Sigmoid colon (tissue), 7 donors: ENCODE measurements around the gene EFNA4. TPM values are rescaled to one million over a fixed set of nuclear protein-coding genes. Genes with fewer than 3 reads are reported as not detected.
A peak's percentile ranks its signal among the peaks of the same experiment; 100 is the strongest.

Experiments used
- DNase-seq: peaks from one replicate; pipeline ENCODE4 v3.0.0-alpha.2; 2019
- H3K27ac ChIP-seq, 4 donors: fragments of 200-600 bp; sonication (generic); one replicate each; pipeline ENCODE4 v1.5.1; 2016 to 2019; ENCODE audit warnings: mild to moderate bottlenecking in 1 of 4
- H3K27me3 ChIP-seq, 3 donors: fragments of 200-600 bp; sonication (generic); one replicate each; pipeline ENCODE4 v1.5.1; 2019; ENCODE audit warnings: mild to moderate bottlenecking in 1 of 3
- H3K36me3 ChIP-seq, 4 donors: fragments of 200-600 bp; sonication (generic); one replicate each; pipeline ENCODE4 v1.5.1; 2016 to 2019
- H3K4me1 ChIP-seq, 4 donors: fragments of 200-600 bp; sonication (generic); one replicate each; pipeline ENCODE4 v1.5.1; 2017 to 2019
- H3K4me3 ChIP-seq, 4 donors: fragments of 200-600 bp; sonication (generic); one replicate each; pipeline ENCODE4 v1.5.1; 2017 to 2019; ENCODE audit warnings: mild to moderate bottlenecking in 2 of 4, moderate library complexity in 1 of 4
- H3K9me3 ChIP-seq, 4 donors: fragments of 200-600 bp in 3 of 4; sonication (generic) in 3 of 4; one replicate each; pipeline versions ENCODE4 v1.5.1 to v1.6.1; 2013 to 2019
- CTCF ChIP-seq, 4 experiments: fragments of 450-650 bp in 3 of 4; fragments of 200-600 bp in 1 of 4; IDR thresholded peaks; one replicate each; pipeline ENCODE4 v1.5.1; 2016 to 2019; ENCODE audit warnings: antibody characterized with exemption in 4 of 4, mild to moderate bottlenecking in 3 of 4, moderate library complexity in 2 of 4
- EP300 ChIP-seq, 4 donors: sonication (generic); formaldehyde crosslinking; IDR thresholded peaks; one replicate each; pipeline ENCODE4 v1.6.1; 2017; ENCODE audit warnings: antibody characterized with exemption in 4 of 4
- POLR2A ChIP-seq, 2 donors: fragments of 450-650 bp; IDR thresholded peaks; one replicate each; pipeline ENCODE4 v1.6.1; 2016; ENCODE audit warnings: antibody characterized with exemption in 2 of 2, mild to moderate bottlenecking in 2 of 2, moderate library complexity in 2 of 2
- POLR2AphosphoS5 ChIP-seq, 4 donors: sonication (generic); formaldehyde crosslinking; IDR thresholded peaks; one replicate each; pipeline ENCODE4 v1.6.1; 2017; ENCODE audit warnings: antibody characterized with exemption in 4 of 4
- WGBS, 2 donors: extraction: QIAGEN DNeasy Blood & Tissue Kit; methylation state at CpG; one replicate each; pipeline ENCODE4 v1.1.7; 2013; 5-methylcytosine and 5-hydroxymethylcytosine counted together
- intact Hi-C: fragments of 100-400 bp; cut with DNase I; formaldehyde crosslinking; loops from one replicate; pipeline ENCODE4 v1.15.1; 2023
- polyA plus RNA-seq, 3 donors: library from polyadenylated mRNA; stranded (reverse); fragments of 200-250 nt; gene quantifications; one replicate each; pipeline ENCODE4 v1.2.3, GENCODE V29; 2013
- total RNA-seq, 4 donors: library from RNA; depleted of rRNA; stranded (reverse); fragments of >200 nt; gene quantifications; one replicate each; pipeline ENCODE4 v1.1.0, GENCODE V29; 2016
- donor health status: healthy with polysubstance abuse.
- donor health status: Bipolar disorder and iron deficiency.
- donor health status: healthy.

Gene EFNA4
- total and polyA plus RNA-seq, 7 donors = 1.6 to 22.2 (median 5.0) TPM

GRCh38 chr1:155016231-155016831, 47.2 kb upstream of the EFNA4 start:
- peak; percentile 67 for DNase-seq
- Histone ChIP-seq H3K36me3 (peaks cover 0 to 28% (median 9%) of the 10 kb centered on the region in 4 donors), H3K4me3 (no peak overlapping the region), H3K9me3 (no peaks in the 10 kb centered on the region), H3K27ac (peak overlapping the region; percentile 88 to 92 (median 90)), H3K27me3 (no peaks in the 10 kb centered on the region), H3K4me1 (peaks cover 0 to 45% (median 35%) of the 10 kb centered on the region in 4 donors)
- 56 to 60% methylated on average over 26 of the region's 26 CpGs for WGBS, 2 donors
- TF ChIP-seq CTCF (IDR thresholded peaks at IDR 0.05) = no peak
- intact Hi-C loops = no loop called here

GRCh38 chr1:155017041-155017945, 46.2 kb upstream of the EFNA4 start:
- intact Hi-C loops = loop anchor here (1.0 kb wide), 2 partner anchors 42 to 56 kb away; partner anchors contain the start of gene PYGO2
- TF ChIP-seq CTCF (IDR thresholded peaks at IDR 0.05) (peak; percentile 99 to 100 (median 100)), POLR2A (IDR thresholded peaks at IDR 0.05) (peak in 1 of 2 donors; percentile 39), POLR2AphosphoS5 (IDR thresholded peaks at IDR 0.05) (peak; percentile 68 to 84 (median 76)), EP300 (IDR thresholded peaks at IDR 0.05) (peak in 1 of 4 donors; percentile 74)
- 2 to 3% methylated on average over 49 of the region's 49 CpGs for WGBS, 2 donors

GRCh38 chr1:155017946-155018316, 45.6 kb upstream of the EFNA4 start:
- WGBS, 2 donors = 35 to 48% methylated on average over 6 of the region's 6 CpGs
- Histone ChIP-seq H3K27ac (peak overlapping the region; percentile 88 to 92 (median 90)), H3K27me3 (no peaks in the 10 kb centered on the region), H3K9me3 (no peaks in the 10 kb centered on the region), H3K4me3 (peak overlapping the region; percentile 40 to 58 (median 53)), H3K4me1 (peaks cover 0 to 29% (median 22%) of the 10 kb centered on the region in 4 donors), H3K36me3 (peaks cover 0 to 28% (median 9%) of the 10 kb centered on the region in 4 donors)
- TF ChIP-seq POLR2AphosphoS5 (IDR thresholded peaks at IDR 0.05) (no peak), EP300 (IDR thresholded peaks at IDR 0.05) (no peak), POLR2A (IDR thresholded peaks at IDR 0.05) (no peak), CTCF (IDR thresholded peaks at IDR 0.05) (no peak)
- peak; percentile 69 for DNase-seq
- intact Hi-C loops = loop anchor here (1.0 kb wide), 2 partner anchors 43 to 57 kb away; partner anchors contain the start of gene PYGO2

More at GRCh38 chr1:155017041-155017945, 46.2 kb upstream of the EFNA4 start:
- H3K4me3 ChIP-seq = peak overlapping the region; percentile 40 to 58 (median 53)
- H3K4me1 ChIP-seq = peaks cover 0 to 35% (median 26%) of the 10 kb centered on the region in 4 donors
- DNase-seq = peak; percentile 97
- peaks cover 0 to 28% (median 9%) of the 10 kb centered on the region in 4 donors for H3K36me3 ChIP-seq
- H3K27ac ChIP-seq = peak overlapping the region; percentile 88 to 92 (median 90)
- H3K27me3 ChIP-seq = no peaks in the 10 kb centered on the region
- H3K9me3 ChIP-seq = no peaks in the 10 kb centered on the region

GRCh38 chr1:155018617-155019348, 44.8 kb upstream of the EFNA4 start:
- 89 to 90% methylated on average over 8 of the region's 8 CpGs for WGBS, 2 donors
- no peak overlapping the region for H3K4me3 ChIP-seq
- H3K4me1 ChIP-seq = peaks cover 0 to 24% (median 20%) of the 10 kb centered on the region in 4 donors
- DNase-seq = peak; percentile 63
- peaks cover 0 to 28% (median 9%) of the 10 kb centered on the region in 4 donors for H3K36me3 ChIP-seq
- no peaks in the 10 kb centered on the region for H3K9me3 ChIP-seq
- peak overlapping the region in 1 of 4 donors; percentile 88 for H3K27ac ChIP-seq
- intact Hi-C loops = no loop called here
- TF ChIP-seq EP300 (IDR thresholded peaks at IDR 0.05) = no peak
- no peak for TF ChIP-seq POLR2AphosphoS5 (IDR thresholded peaks at IDR 0.05)
- no peak for TF ChIP-seq POLR2A (IDR thresholded peaks at IDR 0.05)
- TF ChIP-seq CTCF (IDR thresholded peaks at IDR 0.05) = no peak
- H3K27me3 ChIP-seq = no peaks in the 10 kb centered on the region
